IPS-NIHi11 (cell line): Measurements from ENCODE around the gene BUD23.
"Not testable (repeated sequence)": the region's sequence is repeated elsewhere in the genome, so short reads cannot be mapped to it uniquely, and the experiment has no call there.

Experiments
- DNase-seq: peaks from one replicate; pipeline ENCODE4 v3.0.0; 2012; ENCODE audit warnings: mixed read lengths, low spot score

BUD23 gene

DNA sequence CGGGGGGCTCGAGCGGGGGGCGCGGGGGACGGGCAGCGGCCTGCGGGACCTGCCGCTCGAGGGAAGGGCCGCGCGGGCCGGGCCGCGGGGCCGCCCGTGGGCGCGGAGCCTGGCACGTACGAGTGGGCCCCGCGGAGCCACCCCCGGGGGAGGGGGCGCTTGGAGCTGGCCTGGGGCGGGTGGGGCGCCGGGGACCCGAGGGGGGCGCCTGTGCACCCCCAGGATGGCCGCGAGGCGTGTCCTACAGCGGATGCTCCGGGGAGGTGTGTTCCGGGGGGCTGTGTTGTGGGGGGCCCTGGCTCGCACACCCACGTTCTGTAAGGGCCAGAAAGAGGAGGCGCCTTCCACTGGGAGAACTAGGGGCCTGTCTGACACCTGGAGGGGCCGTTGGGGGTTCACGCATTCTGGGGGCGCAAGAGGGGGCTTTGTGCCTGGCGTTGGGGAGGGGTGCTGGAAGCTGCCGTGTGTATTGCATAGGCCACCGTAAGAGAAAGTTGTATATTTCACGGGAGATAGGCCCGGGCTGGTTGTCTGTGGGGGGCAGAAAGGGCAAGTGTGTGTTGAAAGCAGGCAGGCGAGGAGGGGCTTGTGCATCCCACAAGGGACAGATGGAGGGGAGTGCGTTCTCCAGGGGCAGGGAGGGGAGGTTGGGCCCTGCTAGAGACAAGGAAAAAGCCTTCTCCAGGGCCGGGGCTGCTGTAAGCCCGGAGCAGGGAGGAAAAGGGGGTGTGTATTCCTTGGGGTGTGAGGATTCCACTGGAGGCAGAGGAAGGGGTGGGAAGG is 15.1 kb upstream of the BUD23 start:
- DNase-seq = peak; percentile 52

- no peak for DNase-seq
Observed at GRCh38 chr7:73668886-73669230, 14.5 kb upstream of the BUD23 start.

- no peak for DNase-seq
Observed at GRCh38 chr7:73669288-73669701, 14.1 kb upstream of the BUD23 start.

DNA sequence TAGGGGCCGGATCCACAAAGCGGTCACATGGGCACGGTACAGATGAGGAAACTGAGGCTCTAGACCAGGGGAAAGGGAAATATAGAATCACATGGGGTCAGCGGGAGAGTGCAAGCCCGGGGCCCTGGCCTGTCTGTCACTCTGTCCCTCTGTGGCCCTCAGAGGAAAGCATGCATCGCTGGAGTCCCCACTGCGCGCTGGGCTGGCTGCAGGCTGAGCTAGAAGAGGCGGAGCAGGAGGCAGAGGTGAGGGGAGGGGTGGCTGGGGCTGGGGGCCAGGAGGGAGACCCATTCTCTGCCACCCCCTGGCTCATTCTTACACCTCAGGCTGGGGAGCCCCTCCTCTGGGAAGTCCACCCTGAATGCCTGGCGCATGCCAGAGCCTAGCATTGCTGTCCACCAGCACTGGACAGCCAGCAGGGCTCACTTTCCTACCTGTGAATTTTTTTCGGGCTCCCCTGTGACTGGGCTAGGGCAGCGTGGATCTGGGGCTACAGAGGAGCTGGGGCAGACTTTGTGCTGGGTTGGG is 13.5 kb upstream of the BUD23 start:
- DNase-seq = no peak

- peak; percentile 72 for DNase-seq
Observed at GRCh38 chr7:73671322-73671661, 12.1 kb upstream of the BUD23 start.

DNA sequence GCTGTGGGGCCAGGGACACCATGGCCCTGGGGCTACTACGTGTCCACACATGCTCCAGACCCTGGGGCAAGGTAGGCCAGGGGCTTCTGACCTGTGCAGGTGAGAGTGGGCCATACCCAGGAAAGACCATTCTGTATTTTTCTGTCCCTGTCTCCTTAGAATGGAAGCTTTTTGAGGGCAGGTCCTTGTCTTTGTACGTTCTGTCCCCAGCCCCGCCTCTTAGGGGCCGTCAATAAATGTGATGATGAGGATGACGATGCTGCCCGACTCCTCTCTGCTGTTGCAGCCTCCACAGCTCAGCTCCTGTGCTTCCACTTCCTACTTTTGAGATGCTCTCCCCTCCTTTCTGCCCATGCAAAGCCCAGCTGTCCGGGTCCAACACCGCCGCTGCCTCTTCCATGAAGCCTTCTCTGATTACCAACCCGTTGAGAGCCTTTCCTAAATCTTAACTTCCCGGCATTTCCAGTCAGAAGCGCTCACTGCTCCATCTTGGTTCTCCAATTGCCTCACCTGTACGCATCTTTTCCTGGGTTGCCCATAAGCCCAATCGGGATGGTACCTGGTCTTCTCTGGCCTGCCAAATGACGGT is 11.4 kb upstream of the BUD23 start:
- DNase-seq = no peak

- DNase-seq = no peak
Observed at GRCh38 chr7:73674468-73675124, 8.8 kb upstream of the BUD23 start.

DNA sequence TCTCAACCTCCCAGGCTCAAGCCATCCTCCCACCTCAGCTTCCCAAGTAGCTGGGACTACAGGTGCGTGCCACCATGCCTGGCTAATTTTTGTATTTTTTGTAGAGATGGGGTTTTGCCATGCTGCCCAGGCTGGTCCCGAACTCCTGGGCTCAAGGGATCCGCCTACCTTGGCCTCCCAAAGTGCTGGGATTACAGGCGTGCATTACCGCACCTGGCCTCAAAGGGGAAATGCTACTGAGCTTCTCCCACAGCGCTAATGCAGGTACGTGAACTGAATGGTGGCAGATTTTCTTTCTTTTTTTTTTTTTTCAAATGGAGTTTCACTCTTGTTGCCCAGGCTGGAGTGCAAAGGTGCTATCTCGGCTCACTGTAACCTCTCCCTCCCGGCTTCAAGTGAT is 7.3 kb upstream of the BUD23 start:
- DNase-seq = not testable (repeated sequence)

DNA sequence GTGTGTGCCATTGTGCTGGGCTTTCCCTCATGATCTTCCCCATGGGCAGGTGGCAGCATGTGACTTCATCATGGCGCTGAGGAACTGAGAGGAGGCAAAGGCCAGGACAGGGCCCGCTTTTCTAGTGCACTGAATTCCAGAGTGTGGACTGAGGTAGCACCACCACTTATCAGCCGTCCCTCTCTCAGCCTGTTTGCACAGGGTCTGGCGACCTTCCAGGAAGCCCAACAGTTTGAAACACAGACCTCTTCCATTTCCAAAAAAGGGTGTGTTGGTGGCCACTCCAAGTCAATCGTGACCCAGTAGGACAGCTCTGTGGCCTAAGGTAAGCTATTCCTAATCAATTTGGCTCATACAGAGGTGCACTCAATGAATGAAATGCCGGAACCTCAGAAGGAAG is 4.5 kb upstream of the BUD23 start:
- DNase-seq = no peak

DNA sequence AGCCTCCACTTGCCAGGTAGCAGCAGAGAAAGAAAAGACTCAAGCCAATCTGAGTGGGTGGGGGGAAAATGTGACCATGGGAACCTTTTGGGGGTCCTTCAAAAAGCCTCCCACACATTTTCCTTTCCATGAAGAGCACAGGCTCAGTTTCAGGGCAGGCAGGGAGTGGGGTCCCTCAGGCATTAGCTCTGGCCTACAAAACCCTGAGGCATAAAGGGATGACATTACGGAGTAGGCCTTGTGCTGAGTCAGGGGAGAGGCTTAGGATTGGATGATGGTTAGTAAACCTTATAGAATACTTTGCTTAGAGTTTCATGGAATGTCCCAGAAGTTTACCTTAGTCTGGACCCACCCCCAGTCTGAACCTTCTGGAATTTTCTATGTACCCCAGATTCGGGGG is 3.7 kb upstream of the BUD23 start:
- no peak for DNase-seq

DNA sequence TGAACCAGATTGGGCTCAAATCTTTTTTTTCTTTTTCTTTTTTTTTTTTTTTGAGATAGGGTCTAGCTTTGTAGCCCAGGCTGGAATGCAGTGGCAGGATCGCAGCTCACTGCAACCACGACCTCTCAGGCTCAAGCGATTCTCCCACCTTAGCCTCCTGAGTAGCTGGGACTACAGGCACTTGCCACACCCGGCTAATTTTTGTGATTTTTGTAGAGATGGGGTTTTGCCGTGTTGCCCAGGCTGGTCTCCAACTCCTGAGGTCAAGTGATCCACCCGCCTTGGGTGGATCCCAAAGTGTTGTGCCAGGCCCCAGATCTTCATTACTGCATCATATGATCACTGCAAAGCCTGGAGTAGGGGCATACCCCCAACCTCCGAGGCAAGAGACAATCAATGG is 2.9 kb upstream of the BUD23 start:
- no peak for DNase-seq

DNA sequence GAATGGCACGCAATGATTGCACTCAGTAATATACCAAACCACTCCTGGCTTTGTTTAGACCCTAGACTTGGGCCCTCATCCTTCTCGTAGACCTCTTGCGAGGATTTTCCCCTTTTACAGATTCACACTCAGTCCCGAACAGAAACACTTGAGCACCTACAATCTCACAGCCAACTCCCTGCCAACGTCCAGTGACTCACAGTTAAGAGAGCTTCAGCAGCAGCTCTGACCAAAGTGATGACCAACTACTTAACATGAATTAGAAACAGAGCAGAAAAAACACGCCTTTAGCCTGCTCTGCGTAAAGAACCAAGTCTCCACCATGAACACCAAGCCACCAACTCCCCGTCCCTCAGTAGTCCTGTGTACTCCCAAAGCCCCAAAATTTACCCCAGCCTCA is 2.4 kb upstream of the BUD23 start:
- DNase-seq = no peak

- DNase-seq = no peak
Observed at GRCh38 chr7:73682745-73683055, 697 bp upstream of the BUD23 start.

GRCh38 chr7:73683788-73684693 is 644 bp downstream of the BUD23 start:
- DNase-seq = no peak

DNA sequence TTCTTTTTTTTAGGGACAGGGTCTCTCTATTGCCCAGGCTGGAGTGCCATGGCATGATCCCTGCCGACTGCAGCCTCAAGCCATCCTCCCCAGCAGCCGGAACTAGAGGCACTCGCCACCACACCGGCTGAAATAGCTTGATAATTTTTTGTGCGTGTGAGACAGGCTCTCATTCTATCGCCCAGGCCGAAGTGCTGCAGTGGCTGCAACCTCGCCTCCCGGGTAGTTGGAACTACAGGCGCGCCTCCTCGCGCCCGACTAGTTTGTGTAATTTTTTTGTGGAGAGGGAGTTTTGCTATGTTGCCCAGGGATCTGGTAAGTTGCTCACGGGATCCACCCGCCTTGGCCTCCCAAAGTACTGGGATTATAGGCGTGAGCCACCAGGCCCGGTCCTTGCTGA is 1.9 kb downstream of the BUD23 start:
- DNase-seq = no peak

DNA sequence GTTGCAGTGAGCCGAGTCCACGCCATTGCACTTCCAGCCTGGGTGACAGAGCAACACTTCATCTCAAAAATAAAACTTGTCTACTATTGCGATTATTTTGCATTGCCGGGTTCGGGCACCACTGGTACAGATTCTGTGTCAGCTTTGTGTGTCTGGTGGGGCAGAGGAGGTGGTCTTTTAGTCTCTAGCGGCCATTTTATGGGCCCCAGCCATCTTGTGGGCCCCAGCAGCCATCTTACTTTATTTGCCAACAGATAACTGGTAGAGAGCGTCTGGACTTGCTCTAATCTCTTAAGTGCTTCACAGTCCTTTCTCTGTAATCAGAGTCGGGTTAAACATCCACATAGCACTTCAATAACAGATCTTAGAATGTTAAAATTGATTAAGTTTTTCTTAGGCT is 4.9 kb downstream of the BUD23 start:
- DNase-seq = no peak

DNA sequence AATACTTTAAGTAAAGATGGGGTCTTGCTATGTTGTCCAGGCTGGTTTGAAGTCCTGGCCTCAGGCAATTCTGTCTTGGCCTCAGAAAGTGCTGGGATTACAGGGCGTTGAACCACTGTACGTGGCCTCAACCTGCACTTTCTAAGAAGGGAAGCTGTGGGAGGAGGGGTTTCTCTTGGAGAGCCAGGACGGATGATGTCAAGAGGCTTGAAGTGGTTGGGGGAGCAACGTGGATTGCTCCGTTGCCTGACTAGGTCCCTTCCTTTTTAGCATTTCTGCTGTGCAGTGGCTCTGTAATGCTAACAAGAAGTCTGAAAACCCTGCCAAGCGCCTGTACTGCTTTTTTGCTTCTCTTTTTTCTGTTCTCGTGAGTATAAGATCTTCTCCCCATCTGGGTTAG is 7.2 kb downstream of the BUD23 start:
- DNase-seq = no peak

DNA sequence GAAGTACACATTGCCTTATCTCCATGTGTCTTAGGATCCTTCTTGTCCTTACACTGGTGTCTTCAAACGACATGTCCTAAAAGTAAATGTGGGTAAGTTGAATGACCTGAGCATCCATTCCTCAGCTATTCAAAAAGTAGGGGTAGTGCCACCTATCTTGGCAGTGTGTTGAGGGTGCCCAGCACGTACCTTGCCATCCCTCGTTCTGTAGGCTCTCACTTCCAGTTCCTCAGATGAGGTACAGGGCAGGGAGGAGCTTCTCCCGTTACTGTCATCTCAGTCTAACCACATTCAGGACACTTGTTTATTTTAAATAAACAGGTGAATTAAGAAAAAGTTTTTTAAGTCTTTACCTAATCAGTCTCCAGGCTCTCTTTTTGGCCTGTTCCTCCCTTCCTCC is 13.0 kb downstream of the BUD23 start:
- no peak for DNase-seq

- DNase-seq = no peak
Observed at GRCh38 chr7:73698410-73698809, 15.0 kb downstream of the BUD23 start.

DNA sequence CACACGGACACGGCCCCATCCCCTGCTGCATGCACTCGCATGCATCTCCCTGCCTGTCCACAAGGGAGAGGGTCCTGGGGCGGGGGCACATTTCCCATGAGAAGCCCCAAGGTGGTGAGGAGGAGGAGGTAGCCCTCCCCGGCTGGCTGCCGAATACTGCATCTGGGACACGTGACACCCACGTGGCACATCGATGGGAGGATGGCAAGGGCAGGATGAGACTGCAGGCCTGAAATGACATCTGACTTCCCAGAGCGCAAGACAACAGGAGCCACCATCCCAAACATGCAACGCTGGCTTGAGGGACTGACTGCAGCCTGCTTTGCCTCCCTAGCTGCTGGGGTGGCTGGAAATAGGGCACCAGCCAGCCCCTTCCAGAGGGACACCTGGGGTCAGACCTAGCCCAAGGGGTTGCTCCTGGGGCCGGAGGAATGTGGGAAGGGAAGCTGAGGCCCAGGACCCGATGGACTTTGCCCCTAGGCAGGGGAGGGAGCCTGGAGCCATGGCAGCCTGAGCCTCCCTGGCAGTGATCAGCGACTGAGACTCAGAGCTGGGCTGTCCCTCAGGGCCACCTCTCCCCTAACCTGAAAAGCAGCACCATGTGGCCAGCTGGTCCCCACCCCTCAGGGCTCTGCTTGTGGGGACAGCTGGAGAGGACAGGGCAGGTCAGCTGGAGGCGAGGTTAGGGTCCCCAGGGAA is 16.1 kb downstream of the BUD23 start:
- DNase-seq = no peak

GRCh38 chr7:73700069-73700423 is 16.6 kb downstream of the BUD23 start:
- DNase-seq = no peak

DNA sequence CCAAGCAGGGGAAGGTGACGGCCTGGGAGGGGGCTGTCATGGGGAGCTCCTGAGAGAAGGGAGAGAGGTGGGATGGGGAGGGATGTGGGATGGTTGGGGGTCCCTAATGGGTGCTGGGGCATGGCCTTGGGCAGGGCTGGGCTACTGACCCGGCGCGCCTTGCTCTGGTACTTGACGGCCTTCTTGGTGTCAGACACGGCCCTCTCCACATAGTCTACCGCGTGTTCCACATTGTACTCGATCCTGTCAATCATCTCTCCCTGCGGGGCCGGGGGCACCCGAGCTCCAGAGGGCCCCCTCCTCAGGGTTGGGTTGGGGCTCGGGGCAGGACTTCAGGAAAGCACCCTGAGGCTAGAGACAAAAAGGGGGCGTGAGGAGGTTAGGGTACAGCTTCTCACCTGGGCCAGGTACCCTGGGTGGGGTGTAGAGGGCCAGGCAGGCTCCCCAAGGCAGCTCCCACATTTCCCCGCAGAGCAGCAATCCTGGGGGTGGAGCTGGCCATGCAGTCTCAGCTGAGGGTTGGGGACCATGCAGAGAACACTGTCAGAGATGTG is 17.3 kb downstream of the BUD23 start:
- DNase-seq = no peak
